WTC11 (cell line): Measurements from ENCODE around the gene NPR3. TPM values are rescaled to one million over a fixed set of nuclear protein-coding genes. Genes with fewer than 3 reads are reported as not detected.

Experiments
- ATAC-seq: fragments of 200-7000 bp; cut with Tn5 transposase; 2 replicates; pipeline ENCODE4 v1.10.0; 2021; ENCODE audit warnings: mild to moderate bottlenecking, moderate library complexity
- CTCF ChIA-PET: fragments of 300-600 bp; sonication (Branson Sonifier 250); formaldehyde crosslinking; loops from one replicate; lab custom pipeline; 2021; ENCODE audit warnings: antibody characterized with exemption; lab: Charles Lee
- POLR2A ChIA-PET: fragments of 350-600 bp; sonication (Branson Sonifier 250); formaldehyde crosslinking; loops from one replicate; lab custom pipeline; 2021; ENCODE audit warnings: antibody characterized with exemption; lab: Charles Lee
- DNase-seq: peaks from one replicate; pipeline ENCODE4 v3.0.0; 2021; ENCODE audit warnings: low spot score
- H3K27ac Mint-ChIP-seq: 2 replicates; pipeline ENCODE4 v1.8.0; 2021; ENCODE audit warnings: mixed read lengths
- H3K27me3 Mint-ChIP-seq: 2 replicates; pipeline ENCODE4 v1.8.0; 2021; ENCODE audit warnings: low read depth, mild to moderate bottlenecking, moderate library complexity, mixed read lengths
- H3K36me3 Mint-ChIP-seq: 2 replicates; pipeline ENCODE4 v1.8.0; 2021; ENCODE audit warnings: mixed read lengths
- H3K4me1 Mint-ChIP-seq: 2 replicates; pipeline ENCODE4 v1.8.0; 2022; ENCODE audit warnings: mixed read lengths
- H3K4me3 Mint-ChIP-seq: 2 replicates; pipeline ENCODE4 v1.8.0; 2021; ENCODE audit warnings: mild to moderate bottlenecking, moderate library complexity, mixed read lengths
- H3K9me3 Mint-ChIP-seq: 2 replicates; pipeline ENCODE4 v1.8.0; 2021; ENCODE audit warnings: mixed read lengths
- ATF3 ChIP-seq: sonication (generic); formaldehyde crosslinking; conservative IDR thresholded peaks from 2 replicates; pipeline ENCODE4 v1.8.1; 2022; ENCODE audit warnings: mild to moderate bottlenecking, missing genetic modification reagents
- CBFB ChIP-seq: sonication (generic); formaldehyde crosslinking; IDR thresholded peaks from 2 replicates; pipeline ENCODE4 v1.8.1; 2022; ENCODE audit warnings: mild to moderate bottlenecking, low read depth, missing genetic modification reagents
- CREM ChIP-seq: sonication (generic); formaldehyde crosslinking; IDR thresholded peaks from 2 replicates; pipeline ENCODE4 v1.8.1; 2022; ENCODE audit warnings: mild to moderate bottlenecking, missing genetic modification reagents, moderate library complexity
- EMX1 ChIP-seq: fragments of 250-450 bp; sonication (Bioruptor Pico); IDR thresholded peaks from 2 replicates; pipeline ENCODE4 v1.8.0; 2021; ENCODE audit warnings: mild to moderate bottlenecking
- FOXK1 ChIP-seq: sonication (generic); formaldehyde crosslinking; IDR thresholded peaks from 2 replicates; pipeline ENCODE4 v1.8.0; 2022; ENCODE audit warnings: mild to moderate bottlenecking, moderate library complexity, missing genetic modification reagents
- GTF2I ChIP-seq: fragments of 250-450 bp; sonication (Bioruptor Pico); conservative IDR thresholded peaks from 2 replicates; pipeline ENCODE4 v1.4.0; 2021; ENCODE audit warnings: mild to moderate bottlenecking
- HMGA2 ChIP-seq: fragments of 250-450 bp; sonication (Bioruptor Pico); IDR thresholded peaks from 2 replicates; pipeline ENCODE4 v1.4.0; 2021; ENCODE audit warnings: mild to moderate bottlenecking, moderate library complexity
- IRF1 ChIP-seq: sonication (generic); formaldehyde crosslinking; IDR thresholded peaks from 2 replicates; pipeline ENCODE4 v1.8.0; 2023; ENCODE audit warnings: missing genetic modification reagents
- NFATC4 ChIP-seq: fragments of 250-450 bp; sonication (Bioruptor Pico); IDR thresholded peaks from 2 replicates; pipeline ENCODE4 v1.9.0; 2021; ENCODE audit warnings: mild to moderate bottlenecking
- NFYB ChIP-seq: sonication (generic); formaldehyde crosslinking; conservative IDR thresholded peaks from 2 replicates; pipeline ENCODE4 v1.8.0; 2022; ENCODE audit warnings: low read depth, missing genetic modification reagents
- NR3C1 ChIP-seq: sonication (generic); formaldehyde crosslinking; conservative IDR thresholded peaks from 2 replicates; pipeline ENCODE4 v1.8.1; 2023; ENCODE audit warnings: low read depth, mild to moderate bottlenecking, missing genetic modification reagents
- PRRX2 ChIP-seq: fragments of 250-450 bp; sonication (Bioruptor Pico); IDR thresholded peaks from 2 replicates; pipeline ENCODE4 v1.8.0; 2021; ENCODE audit warnings: mild to moderate bottlenecking
- RORB ChIP-seq: fragments of 250-450 bp; sonication (Bioruptor Pico); IDR thresholded peaks from 2 replicates; pipeline ENCODE4 v1.9.0; 2021; ENCODE audit warnings: mild to moderate bottlenecking
- STAT6 ChIP-seq: sonication (generic); formaldehyde crosslinking; conservative IDR thresholded peaks from 2 replicates; pipeline ENCODE4 v1.8.1; 2023; ENCODE audit warnings: mild to moderate bottlenecking, low read depth, missing genetic modification reagents, moderate library complexity
- TEAD1 ChIP-seq: sonication (generic); formaldehyde crosslinking; IDR thresholded peaks from 2 replicates; pipeline ENCODE4 v1.8.0; 2022; ENCODE audit warnings: mild to moderate bottlenecking, missing genetic modification reagents
- USF1 ChIP-seq: sonication (generic); formaldehyde crosslinking; IDR thresholded peaks from 2 replicates; pipeline ENCODE4 v1.8.0; 2022; ENCODE audit warnings: mild to moderate bottlenecking, missing genetic modification reagents
- ZNF121 ChIP-seq: sonication (generic); formaldehyde crosslinking; IDR thresholded peaks from 2 replicates; pipeline ENCODE4 v1.8.0; 2023; ENCODE audit warnings: missing genetic modification reagents
- ZNF219 ChIP-seq: sonication (generic); formaldehyde crosslinking; IDR thresholded peaks from 2 replicates; pipeline ENCODE4 v1.8.0; 2023; ENCODE audit warnings: missing genetic modification reagents, mild to moderate bottlenecking, borderline replicate concordance
- ZNF232 ChIP-seq: sonication (generic); formaldehyde crosslinking; IDR thresholded peaks from 2 replicates; pipeline ENCODE4 v1.8.0; 2022; ENCODE audit warnings: mild to moderate bottlenecking, missing genetic modification reagents
- ZNF416 ChIP-seq: fragments of 250-450 bp; sonication (Bioruptor Pico); IDR thresholded peaks from 2 replicates; pipeline ENCODE4 v1.9.0; 2021; ENCODE audit warnings: mild to moderate bottlenecking, inconsistent platforms
- ZNF423 ChIP-seq: fragments of 250-450 bp; sonication (Bioruptor Pico); IDR thresholded peaks from 2 replicates; pipeline ENCODE4 v2.1.2; 2022; ENCODE audit warnings: mild to moderate bottlenecking, moderate library complexity
- total RNA-seq: library from RNA; stranded (reverse); gene quantifications from 3 replicates; pipeline ENCODE4 v1.2.3, GENCODE V29; 2021
- TF ChIP-seq, protein P1 (sequence below): sonication (generic); formaldehyde crosslinking; IDR thresholded peaks from 2 replicates; pipeline ENCODE4 v1.8.1; 2022; ENCODE audit warnings: low read depth, missing genetic modification reagents, borderline replicate concordance
- TF ChIP-seq, protein P2 (sequence below): fragments of 250-450 bp; sonication (Bioruptor Pico); IDR thresholded peaks from 2 replicates; pipeline ENCODE4 v1.9.0; 2021; ENCODE audit warnings: mild to moderate bottlenecking, borderline replicate concordance
- TF ChIP-seq, protein P3 (sequence below): fragments of 200-600 bp; IDR thresholded peaks from 2 replicates; pipeline ENCODE4 v1.8.0; 2022; ENCODE audit warnings: antibody characterized with exemption
- TF ChIP-seq, protein P4 (sequence below): sonication (generic); formaldehyde crosslinking; IDR thresholded peaks from 2 replicates; pipeline ENCODE4 v1.8.0; 2022; ENCODE audit warnings: mild to moderate bottlenecking, missing genetic modification reagents

NPR3 gene
- total RNA-seq, 1 experiment from 2014 or later: 0.09 TPM

GRCh38 chr5:32814620-32815019 lies 103.5 kb downstream of the NPR3 start:
- POLR2A ChIA-PET: interaction anchor here (0.5 kb wide), 1 partner anchor 105 kb away, joined by 4 read pairs; no protein-coding TSS in a partner anchor
- no peak overlapping the region for H3K27ac Mint-ChIP-seq
- H3K36me3 Mint-ChIP-seq: peaks cover 4% of the 10 kb centered on the region
- DNase-seq: no peak
- TF ChIP-seq, protein P1, sequence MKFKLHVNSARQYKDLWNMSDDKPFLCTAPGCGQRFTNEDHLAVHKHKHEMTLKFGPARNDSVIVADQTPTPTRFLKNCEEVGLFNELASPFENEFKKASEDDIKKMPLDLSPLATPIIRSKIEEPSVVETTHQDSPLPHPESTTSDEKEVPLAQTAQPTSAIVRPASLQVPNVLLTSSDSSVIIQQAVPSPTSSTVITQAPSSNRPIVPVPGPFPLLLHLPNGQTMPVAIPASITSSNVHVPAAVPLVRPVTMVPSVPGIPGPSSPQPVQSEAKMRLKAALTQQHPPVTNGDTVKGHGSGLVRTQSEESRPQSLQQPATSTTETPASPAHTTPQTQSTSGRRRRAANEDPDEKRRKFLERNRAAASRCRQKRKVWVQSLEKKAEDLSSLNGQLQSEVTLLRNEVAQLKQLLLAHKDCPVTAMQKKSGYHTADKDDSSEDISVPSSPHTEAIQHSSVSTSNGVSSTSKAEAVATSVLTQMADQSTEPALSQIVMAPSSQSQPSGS: no peak
- no peak for TF ChIP-seq ATF3
- no peak for TF ChIP-seq HMGA2 (CRISPR knock-in tag)
- no peak for TF ChIP-seq NFYB (CRISPR knock-in tag)
- TF ChIP-seq ZNF416 (CRISPR knock-in tag): no peak
- no peak for TF ChIP-seq CBFB (CRISPR knock-in tag)
- TF ChIP-seq ZNF219 (CRISPR knock-in tag): no peak
- TF ChIP-seq ZNF232 (CRISPR knock-in tag): no peak
- TF ChIP-seq ZNF423: no peak
- no peak for TF ChIP-seq TEAD1
- TF ChIP-seq, all 79 proteins: peak for 0
- no peaks in the 10 kb centered on the region for H3K4me1 Mint-ChIP-seq
- peaks cover 45% of the 10 kb centered on the region for H3K9me3 Mint-ChIP-seq
- ATAC-seq: no peak
- CTCF ChIA-PET: no interaction called here
- H3K27me3 Mint-ChIP-seq: peaks cover 3% of the 10 kb centered on the region
- no peak overlapping the region for H3K4me3 Mint-ChIP-seq

- Mint-ChIP-seq H3K36me3 (no peaks in the 10 kb centered on the region), H3K4me3 (no peak overlapping the region), H3K4me1 (no peaks in the 10 kb centered on the region), H3K9me3 (no peaks in the 10 kb centered on the region), H3K27ac (no peak overlapping the region), H3K27me3 (peaks cover 2% of the 10 kb centered on the region; the same call in 1 of the 2 replicates)
- ChIA-PET CTCF (no interaction called here), POLR2A (no interaction called here)
- no peak for ATAC-seq
- TF ChIP-seq STAT6 (CRISPR knock-in tag) (no peak), NR3C1 (no peak), RORB (CRISPR knock-in tag) (no peak), PRRX2 (CRISPR knock-in tag) (no peak), IRF1 (CRISPR knock-in tag) (no peak), USF1 (CRISPR knock-in tag) (no peak), NFATC4 (CRISPR knock-in tag) (no peak), GTF2I (CRISPR knock-in tag) (no peak), ZNF423 (no peak), ZNF121 (CRISPR knock-in tag) (no peak), EMX1 (no peak), FOXK1 (CRISPR knock-in tag) (no peak), CREM (CRISPR knock-in tag) (no peak)
- TF ChIP-seq, protein P2, sequence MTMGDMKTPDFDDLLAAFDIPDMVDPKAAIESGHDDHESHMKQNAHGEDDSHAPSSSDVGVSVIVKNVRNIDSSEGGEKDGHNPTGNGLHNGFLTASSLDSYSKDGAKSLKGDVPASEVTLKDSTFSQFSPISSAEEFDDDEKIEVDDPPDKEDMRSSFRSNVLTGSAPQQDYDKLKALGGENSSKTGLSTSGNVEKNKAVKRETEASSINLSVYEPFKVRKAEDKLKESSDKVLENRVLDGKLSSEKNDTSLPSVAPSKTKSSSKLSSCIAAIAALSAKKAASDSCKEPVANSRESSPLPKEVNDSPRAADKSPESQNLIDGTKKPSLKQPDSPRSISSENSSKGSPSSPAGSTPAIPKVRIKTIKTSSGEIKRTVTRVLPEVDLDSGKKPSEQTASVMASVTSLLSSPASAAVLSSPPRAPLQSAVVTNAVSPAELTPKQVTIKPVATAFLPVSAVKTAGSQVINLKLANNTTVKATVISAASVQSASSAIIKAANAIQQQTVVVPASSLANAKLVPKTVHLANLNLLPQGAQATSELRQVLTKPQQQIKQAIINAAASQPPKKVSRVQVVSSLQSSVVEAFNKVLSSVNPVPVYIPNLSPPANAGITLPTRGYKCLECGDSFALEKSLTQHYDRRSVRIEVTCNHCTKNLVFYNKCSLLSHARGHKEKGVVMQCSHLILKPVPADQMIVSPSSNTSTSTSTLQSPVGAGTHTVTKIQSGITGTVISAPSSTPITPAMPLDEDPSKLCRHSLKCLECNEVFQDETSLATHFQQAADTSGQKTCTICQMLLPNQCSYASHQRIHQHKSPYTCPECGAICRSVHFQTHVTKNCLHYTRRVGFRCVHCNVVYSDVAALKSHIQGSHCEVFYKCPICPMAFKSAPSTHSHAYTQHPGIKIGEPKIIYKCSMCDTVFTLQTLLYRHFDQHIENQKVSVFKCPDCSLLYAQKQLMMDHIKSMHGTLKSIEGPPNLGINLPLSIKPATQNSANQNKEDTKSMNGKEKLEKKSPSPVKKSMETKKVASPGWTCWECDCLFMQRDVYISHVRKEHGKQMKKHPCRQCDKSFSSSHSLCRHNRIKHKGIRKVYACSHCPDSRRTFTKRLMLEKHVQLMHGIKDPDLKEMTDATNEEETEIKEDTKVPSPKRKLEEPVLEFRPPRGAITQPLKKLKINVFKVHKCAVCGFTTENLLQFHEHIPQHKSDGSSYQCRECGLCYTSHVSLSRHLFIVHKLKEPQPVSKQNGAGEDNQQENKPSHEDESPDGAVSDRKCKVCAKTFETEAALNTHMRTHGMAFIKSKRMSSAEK: no peak
- TF ChIP-seq, protein P3, sequence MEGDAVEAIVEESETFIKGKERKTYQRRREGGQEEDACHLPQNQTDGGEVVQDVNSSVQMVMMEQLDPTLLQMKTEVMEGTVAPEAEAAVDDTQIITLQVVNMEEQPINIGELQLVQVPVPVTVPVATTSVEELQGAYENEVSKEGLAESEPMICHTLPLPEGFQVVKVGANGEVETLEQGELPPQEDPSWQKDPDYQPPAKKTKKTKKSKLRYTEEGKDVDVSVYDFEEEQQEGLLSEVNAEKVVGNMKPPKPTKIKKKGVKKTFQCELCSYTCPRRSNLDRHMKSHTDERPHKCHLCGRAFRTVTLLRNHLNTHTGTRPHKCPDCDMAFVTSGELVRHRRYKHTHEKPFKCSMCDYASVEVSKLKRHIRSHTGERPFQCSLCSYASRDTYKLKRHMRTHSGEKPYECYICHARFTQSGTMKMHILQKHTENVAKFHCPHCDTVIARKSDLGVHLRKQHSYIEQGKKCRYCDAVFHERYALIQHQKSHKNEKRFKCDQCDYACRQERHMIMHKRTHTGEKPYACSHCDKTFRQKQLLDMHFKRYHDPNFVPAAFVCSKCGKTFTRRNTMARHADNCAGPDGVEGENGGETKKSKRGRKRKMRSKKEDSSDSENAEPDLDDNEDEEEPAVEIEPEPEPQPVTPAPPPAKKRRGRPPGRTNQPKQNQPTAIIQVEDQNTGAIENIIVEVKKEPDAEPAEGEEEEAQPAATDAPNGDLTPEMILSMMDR: no peak
- TF ChIP-seq, protein P4, sequence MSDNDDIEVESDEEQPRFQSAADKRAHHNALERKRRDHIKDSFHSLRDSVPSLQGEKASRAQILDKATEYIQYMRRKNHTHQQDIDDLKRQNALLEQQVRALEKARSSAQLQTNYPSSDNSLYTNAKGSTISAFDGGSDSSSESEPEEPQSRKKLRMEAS (CRISPR knock-in tag): no peak
- no peak for DNase-seq
These were observed 116.9 kb downstream of the NPR3 start for GRCh38 chr5:32827981-32828380.
